SIG-M5 treated with dmso at 0.1 percent for 504 hours (cell line): ENCODE results near the gene AP3D1.
"Not testable (repeated sequence)": the region's sequence is repeated elsewhere in the genome, so short reads cannot be mapped to it uniquely, and the experiment has no call there.

Experiments
- DNase-seq: peaks from one replicate; lab custom pipeline; 2025; ENCODE audit not compliant: unreplicated experiment; lab: John Stamatoyannopoulos, UW

AP3D1 gene

DNA sequence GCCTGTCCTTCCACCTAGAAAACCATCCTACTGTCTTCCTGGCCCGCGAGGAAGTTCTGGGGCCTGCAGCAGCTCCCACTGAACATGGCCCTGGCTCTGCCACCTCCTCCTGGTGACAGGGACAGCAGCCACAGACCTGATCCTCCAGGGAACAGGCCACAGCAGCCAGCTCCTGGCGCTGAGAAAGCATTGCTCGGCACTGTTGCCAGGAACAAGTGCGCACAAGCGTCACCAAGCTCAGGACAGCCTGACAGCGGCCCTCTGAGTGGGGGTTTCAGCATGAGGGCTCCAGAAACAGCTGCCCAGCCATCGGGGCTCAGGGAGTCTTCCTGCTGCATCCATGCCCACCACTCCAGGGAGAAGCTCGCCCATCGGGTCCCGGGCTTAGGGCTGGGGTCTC, 21.9 kb downstream of the AP3D1 start:
- DNase-seq, result no peak

DNA sequence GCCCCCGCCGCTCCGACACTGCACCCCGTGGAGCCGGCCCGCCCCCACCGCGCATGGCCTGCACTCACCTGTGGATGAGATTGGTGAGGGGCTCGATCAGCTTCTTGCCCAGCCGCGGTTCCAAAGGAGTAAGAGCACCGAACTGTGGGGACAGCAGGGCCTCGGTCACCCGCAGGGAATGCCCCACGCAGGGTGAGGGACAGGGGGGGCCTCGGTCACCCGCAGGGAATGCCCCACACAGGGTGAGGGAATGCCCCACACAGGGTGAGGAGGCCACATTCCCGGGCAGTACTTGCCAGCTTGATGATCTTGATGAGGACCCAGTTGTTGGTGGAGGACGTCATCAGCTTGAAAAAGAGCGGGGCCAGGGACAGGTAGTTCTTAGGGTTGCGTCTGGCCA, 22.3 kb downstream of the AP3D1 start:
- no peak for DNase-seq

GRCh38 chr19:2128252-2128651, 23.1 kb downstream of the AP3D1 start:
- not testable (repeated sequence) for DNase-seq

- DNase-seq, result no peak
These were observed 23.6 kb downstream of the AP3D1 start for GRCh38 chr19:2127758-2128157.

DNA sequence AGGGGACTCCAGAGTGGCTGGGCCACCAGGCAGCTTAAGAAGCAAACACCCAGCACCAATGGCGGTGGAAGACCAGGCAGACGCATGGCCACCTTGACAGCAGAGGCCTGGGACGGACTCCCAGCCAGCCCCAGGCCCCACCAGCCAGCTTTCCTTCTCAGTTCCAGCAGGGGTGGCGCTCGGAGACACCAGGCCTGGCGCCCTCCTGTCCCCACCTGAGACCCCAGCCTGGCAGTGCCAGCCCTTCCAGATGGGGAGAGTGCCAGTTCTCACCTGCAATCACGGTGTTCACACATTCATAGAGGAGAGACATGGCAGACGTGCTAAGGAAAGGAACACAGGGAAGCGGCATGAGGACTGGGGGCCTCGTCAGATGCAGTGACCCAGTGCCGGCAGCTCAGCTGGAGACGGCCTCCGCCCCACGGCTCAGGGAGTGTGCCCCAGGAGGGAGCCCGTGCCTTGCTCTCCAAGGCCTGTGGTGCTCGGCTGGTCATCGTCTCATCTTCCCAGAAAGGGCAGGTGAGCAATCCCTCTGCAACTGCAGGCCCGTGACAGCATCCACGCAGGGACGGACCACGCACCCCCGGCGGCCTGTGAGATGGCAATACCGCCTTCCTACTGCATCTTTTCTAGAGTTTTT, 24.4 kb downstream of the AP3D1 start:
- DNase-seq, result no peak

- no peak for DNase-seq
These were observed 27.5 kb downstream of the AP3D1 start for GRCh38 chr19:2123682-2124387.

DNA sequence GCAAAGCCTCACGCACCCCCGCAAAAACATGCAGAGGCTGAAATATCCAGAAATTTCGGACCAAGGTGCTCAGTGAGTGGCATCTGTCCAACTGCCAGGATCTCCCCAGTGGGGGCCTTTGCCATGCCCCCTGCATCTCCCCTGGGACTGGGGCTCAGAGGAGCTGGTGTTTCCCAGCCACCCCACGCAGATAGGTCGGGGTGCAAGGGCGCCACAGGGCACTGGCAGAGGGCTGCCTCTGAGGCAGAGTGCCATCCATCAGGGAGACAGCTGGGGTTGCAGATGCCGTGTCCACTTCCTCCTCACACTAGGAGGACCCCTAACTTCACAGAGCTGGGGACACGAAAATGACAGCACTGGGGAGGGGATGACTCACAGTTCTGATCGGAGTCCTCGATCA, 28.4 kb downstream of the AP3D1 start:
- no peak for DNase-seq

DNA sequence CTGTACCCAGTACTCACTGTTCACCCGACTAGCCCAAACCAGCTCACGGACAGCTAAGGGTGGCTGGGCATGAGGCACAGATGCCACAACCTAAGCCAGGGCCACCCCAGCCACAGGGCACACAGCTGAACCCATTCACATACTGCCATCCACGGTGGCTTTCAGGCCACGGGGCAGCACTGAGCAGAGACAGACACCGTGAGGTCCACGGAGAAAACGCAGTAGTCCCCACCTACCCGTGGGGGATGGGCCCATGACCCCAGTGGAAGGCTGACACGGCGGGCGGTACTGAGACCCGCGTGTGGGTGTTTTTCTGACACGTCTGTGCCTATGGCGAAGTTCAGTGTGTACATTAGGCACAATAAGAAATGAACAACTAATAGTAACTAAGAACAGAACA, 29.1 kb downstream of the AP3D1 start:
- DNase-seq, result no peak

- DNase-seq, result no peak
These were observed 29.8 kb downstream of the AP3D1 start for GRCh38 chr19:2121416-2122051.

DNA sequence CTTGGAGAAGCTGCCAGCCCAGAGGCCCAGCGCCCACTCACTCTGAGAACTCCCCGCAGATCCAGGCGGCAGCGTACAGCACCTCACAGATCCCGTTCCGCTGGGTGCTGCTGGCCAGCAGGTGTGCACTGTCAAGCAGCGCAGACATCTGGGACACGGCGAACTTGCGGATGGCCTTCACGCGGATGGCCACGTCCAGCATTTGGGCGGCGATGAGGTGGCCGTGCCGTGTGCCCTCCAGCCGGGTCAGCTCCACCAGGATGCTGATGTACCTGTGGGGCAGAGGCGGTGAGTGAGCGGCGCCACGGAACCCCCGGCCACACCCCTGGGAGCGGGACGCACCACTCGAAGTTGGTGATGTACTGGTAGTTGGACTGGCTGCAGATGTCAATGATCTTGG, 30.5 kb downstream of the AP3D1 start:
- DNase-seq, result no peak

- DNase-seq, result no peak
These were observed 31.2 kb downstream of the AP3D1 start for GRCh38 chr19:2119921-2120785.

GRCh38 chr19:2118438-2118837, 32.9 kb downstream of the AP3D1 start:
- DNase-seq, result no peak

DNA sequence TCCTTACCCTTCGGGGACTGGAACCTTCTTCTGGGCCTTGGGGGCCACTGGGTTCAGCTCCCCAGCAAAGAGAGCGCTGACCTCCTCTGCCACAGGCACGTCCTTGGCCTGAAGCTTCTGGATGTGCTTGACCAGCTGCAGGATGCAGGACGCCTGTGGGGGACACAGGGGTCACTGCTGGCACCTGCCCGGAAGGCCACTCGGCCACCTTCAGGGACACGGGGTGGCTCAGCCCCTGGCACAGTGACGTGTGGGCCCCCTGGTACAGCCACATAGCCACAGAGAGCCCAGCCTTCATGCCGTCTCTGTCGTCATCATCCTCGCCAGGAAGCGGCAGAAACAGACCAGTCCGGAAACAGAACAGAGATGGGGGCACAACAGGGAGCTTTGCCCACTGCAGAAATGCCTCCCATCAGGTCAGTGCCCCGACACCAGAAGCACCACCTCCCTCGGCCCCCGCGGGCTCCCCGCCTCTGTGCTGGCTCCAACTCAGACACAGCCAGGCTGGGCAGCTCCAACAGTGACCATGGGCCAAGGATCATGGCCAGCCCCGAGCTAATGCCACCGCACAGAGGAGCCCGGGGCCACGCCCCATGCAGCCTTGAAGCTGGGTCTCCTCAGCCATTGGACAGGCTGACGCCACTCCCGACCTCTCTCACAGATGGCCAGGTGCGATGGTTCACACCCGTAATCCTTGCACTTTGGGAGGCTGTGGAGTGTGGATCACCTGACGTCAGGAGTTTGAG, 34.0 kb downstream of the AP3D1 start:
- no peak for DNase-seq

GRCh38 chr19:2116507-2116906, 34.9 kb downstream of the AP3D1 start:
- no peak for DNase-seq

DNA sequence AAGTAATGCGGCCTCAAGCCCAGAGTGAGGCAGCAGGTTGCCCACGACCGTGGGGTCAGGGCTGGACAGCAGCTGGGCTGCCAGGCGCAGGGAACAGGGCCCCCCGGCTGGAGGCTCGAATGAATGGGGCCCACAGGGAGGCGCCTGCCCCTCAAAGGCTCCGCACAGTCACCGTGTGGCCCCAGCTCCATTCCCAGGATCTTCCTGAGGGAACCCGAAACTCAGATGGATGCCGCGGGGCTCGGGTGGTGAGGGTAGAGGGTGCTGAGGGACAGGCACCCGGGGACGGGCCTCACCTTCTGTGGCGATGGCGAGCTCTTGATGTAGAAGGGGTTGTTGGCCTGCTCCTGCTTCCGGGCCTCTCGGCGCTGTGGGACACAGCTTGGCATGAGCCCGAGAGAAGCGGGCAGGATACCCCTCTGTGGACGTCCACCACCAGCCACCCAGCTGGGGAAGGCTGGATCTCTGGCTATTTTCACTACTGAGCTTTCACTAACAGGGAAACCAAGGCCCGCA, 35.4 kb downstream of the AP3D1 start:
- no peak for DNase-seq

DNA sequence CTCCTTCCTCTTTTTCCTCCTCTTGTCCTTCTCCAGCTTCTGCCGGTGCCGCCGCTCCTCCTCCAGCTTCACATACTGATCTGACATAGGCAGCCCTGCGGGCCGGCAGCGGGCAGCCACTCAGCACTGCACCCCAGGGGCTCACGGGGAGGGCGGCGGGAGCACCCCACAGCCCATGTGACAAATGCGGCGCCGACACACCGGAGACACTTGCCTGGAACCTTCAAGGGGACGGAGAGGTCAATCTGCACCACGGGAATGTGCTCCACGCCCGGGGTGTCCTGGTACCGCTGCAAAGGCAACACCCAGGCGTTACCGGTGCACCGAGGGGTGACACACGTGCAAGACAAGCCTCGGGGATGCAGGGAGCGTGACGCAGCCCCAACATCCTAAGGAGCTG, 36.0 kb downstream of the AP3D1 start:
- no peak for DNase-seq

DNA sequence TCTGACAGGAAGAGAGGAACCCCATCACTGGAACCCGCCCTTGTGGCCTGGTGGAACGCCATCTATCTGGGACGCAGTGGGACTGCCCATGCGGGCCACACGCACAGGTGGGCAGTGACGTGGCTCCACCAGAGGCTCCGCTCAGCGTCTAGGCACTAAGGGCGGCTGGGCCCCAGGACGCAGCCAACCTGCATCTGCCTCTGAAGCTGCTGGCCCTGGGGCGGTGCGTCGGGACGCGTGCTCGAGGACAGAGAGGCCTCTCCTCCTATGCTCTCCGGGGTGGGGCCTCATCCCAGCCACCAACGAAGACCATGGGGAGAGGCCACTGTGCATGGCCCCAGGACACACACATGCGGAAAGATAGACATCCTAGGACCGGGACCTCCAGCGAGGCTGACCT, 36.5 kb downstream of the AP3D1 start:
- DNase-seq, result no peak

GRCh38 chr19:2114218-2114617, 37.1 kb downstream of the AP3D1 start:
- no peak for DNase-seq

DNA sequence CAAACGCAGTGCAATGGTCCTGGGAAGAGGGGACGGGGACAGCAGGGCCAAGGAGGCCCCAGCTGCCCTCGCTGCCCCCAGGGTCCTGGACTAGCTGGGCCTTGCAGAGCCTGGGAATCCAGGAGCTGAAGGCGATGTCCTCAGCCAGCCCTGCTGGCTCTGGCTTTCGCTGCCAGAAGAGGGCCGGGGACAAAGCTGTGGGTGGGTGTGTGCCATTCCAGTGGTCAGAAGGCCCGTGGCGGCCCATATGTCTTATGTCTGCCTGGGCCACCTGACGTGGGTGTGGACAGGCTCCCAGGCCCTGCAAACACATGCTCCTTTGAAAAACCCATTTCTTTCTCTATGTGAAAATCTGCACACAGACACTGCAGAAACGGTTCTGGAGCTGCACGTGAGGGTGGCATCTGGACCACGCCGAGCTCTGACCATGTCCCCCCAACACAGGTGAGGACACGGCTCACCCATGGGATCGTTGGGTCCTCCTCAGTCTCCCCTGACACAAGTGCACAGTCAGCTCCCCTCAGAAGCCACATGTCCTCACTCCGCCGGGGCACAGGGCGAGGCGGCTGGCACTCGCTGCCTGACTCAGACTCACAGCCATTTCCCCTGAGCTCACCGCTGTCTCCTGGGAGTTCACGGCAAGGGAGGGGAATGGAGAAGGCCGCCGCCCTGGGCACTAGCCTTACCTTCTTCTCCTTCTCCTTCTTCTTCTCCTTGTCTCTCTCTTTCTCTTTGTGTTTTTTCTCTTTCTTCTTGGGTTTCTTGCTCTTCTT, 37.7 kb downstream of the AP3D1 start:
- no peak for DNase-seq
